Measurements from ENCODE around the gene SSX4. TPM values are rescaled to one million over a fixed set of nuclear protein-coding genes. Genes with fewer than 3 reads are reported as not detected.
A peak's percentile ranks its signal among the peaks of the same experiment; 100 is the strongest.
"Not testable (repeated sequence)": the region's sequence is repeated elsewhere in the genome, so short reads cannot be mapped to it uniquely, and the experiment has no call there.

Gene SSX4
- total and polyA plus RNA-seq, 2 of the 13 experiments (the other 11 are each of a cell fraction or from before 2014, with no cell fraction given) = not detected

DNA sequence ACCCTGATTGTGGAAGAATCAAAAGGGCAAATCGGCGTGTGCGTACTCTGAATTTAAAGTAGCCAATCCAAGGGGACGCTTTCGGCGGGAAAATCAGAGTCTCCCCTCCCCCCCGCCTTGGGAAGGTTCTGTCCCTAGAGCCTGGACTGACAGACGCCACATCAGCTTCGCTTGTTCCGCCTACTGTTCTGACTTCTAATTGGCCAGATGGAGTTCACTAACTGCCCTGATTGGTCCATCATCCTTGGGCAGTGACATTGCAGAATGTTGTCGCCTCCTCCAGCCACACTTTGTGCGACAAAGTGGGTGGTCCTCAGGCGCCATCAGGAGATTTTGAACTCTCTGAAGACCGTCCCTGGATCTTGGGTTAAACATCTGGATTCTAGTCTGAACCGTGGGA, 28.5 kb downstream of the SSX4 start, which contains the start of gene SSX4B:
Gene SSX4B (minus strand): TSS at position 101 of the 400 bp plus-strand sequence. CDS start 588 bp downstream, outside the sequence.
- H3K27ac ChIP-seq (ENCODE audit: extremely low read length, insufficient read depth, low read length); H3K9me3 ChIP-seq (ENCODE audit: low read length); H4K20me1 ChIP-seq (ENCODE audit: insufficient read depth, low read length); in situ Hi-C loops (cut with HindIII; ENCODE audit: extremely low pct_ligation_motif_present, low pct_unique_long_range_greater_than_20kb); H3K9ac ChIP-seq (ENCODE audit: insufficient read depth, low read depth, low read length); POLR2A ChIA-PET; DNase-seq (ENCODE audit: low spot score); BruUV-seq (replicated peaks); CTCF ChIA-PET (ENCODE audit: low intra/inter-chr PET ratio, low total read pairs); intact Hi-C loops (cut with micrococcal nuclease; ENCODE audit: unreplicated experiment); H3K4me2 ChIP-seq (ENCODE audit: low read depth, low read length); H2AFZ ChIP-seq (ENCODE audit: low read length); H3K27me3 ChIP-seq (ENCODE audit: control insufficient read depth in 1 of 2, insufficient read depth in 2 of 2, low read length in 2 of 2); FAIRE-seq; ATAC-seq; H3K36me3 ChIP-seq (replicated peaks in 1 of 2; ENCODE audit: control insufficient read depth in 1 of 2, insufficient read depth in 2 of 2, low read length in 2 of 2); H3K4me1 ChIP-seq (ENCODE audit: insufficient read depth, low read length); H3K79me2 ChIP-seq (ENCODE audit: insufficient read depth, low read length); H3K4me3 ChIP-seq (replicated peaks in 1 of 3; ENCODE audit: insufficient read depth in 1 of 3, low read depth in 2 of 3, low read length in 3 of 3): not testable (repeated sequence)
- no CpG with 5 or more reads among the region's 15 CpGs for WGBS (ENCODE audit: low lambda C conversion rate)

DNA sequence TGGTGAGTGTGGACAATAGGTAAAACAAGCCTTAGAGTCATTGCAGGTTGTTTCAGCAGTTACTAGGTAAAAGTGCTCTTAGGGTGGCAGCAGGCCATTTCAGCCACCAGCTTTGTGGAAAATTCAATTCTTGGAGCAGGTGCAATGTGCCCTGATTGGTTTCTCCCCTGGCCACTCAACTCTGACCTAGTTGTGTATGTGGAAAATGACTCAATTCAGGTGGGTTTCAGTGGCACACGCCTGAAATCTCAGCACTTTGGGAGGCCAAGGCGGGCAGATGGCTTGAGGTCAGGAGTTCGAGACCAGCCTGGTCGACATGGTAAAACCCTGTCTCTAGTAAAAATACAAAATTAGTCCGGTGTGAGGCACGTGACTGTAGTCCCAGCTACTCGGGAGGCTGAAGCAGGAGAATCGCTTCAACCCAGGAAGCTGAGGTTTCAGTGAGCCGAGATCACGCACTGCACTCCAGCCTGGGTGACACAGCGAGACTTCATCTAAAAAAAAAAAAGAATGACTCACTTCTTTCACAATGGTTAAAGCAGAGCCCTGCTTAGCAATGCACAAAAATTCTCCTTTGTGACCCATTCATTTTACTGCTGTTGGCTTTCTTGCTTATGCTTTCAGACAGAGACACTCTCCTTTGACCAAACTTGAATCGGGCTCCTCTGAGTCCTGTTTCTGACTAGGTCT, 43.8 kb downstream of the SSX4 start:
- BruUV-seq (replicated peaks); H3K27ac ChIP-seq (ENCODE audit: extremely low read length, insufficient read depth, low read length); H3K9ac ChIP-seq (ENCODE audit: insufficient read depth, low read depth, low read length); CTCF ChIA-PET (ENCODE audit: low intra/inter-chr PET ratio, low total read pairs); DNase-seq (ENCODE audit: low spot score); H3K4me1 ChIP-seq (ENCODE audit: insufficient read depth, low read length); POLR2A ChIA-PET; H3K4me3 ChIP-seq (replicated peaks in 1 of 3; ENCODE audit: insufficient read depth in 1 of 3, low read depth in 2 of 3, low read length in 3 of 3); H3K27me3 ChIP-seq (ENCODE audit: control insufficient read depth in 1 of 2, insufficient read depth in 2 of 2, low read length in 2 of 2); H3K36me3 ChIP-seq (replicated peaks in 1 of 2; ENCODE audit: control insufficient read depth in 1 of 2, insufficient read depth in 2 of 2, low read length in 2 of 2); intact Hi-C loops (cut with micrococcal nuclease; ENCODE audit: unreplicated experiment); H4K20me1 ChIP-seq (ENCODE audit: insufficient read depth, low read length); H3K4me2 ChIP-seq (ENCODE audit: low read depth, low read length); H3K79me2 ChIP-seq (ENCODE audit: insufficient read depth, low read length); FAIRE-seq; ATAC-seq; in situ Hi-C loops (cut with HindIII; ENCODE audit: extremely low pct_ligation_motif_present, low pct_unique_long_range_greater_than_20kb); H2AFZ ChIP-seq (ENCODE audit: low read length); H3K9me3 ChIP-seq (ENCODE audit: low read length): not testable (repeated sequence)
- WGBS (ENCODE audit: low lambda C conversion rate) = no CpG with 5 or more reads among the region's 12 CpGs

DNA sequence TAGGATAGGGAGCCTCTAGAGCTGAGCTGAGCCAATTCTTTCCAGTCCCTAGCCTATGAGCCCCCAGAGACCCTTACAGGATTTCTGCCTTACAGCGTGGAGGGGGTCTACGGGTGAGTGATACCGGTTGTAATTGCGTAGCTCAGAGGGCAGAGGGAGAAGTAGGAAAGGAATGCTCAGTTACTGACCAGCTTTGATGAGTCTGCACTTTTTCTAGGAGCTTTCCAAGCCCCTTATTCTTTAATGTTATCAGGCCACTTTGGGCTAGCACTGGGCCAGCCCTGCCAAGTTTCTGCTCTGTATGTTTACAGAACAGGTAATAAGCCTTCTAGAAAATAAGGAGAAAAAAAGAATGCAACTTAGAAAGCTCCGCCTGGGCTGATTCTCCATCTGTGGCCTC, 46.3 kb downstream of the SSX4 start:
- H3K9ac ChIP-seq (ENCODE audit: insufficient read depth, low read depth, low read length); H3K4me3 ChIP-seq (replicated peaks in 1 of 3; ENCODE audit: insufficient read depth in 1 of 3, low read depth in 2 of 3, low read length in 3 of 3); CTCF ChIA-PET (ENCODE audit: low intra/inter-chr PET ratio, low total read pairs); H3K9me3 ChIP-seq (ENCODE audit: low read length); H3K36me3 ChIP-seq (replicated peaks in 1 of 2; ENCODE audit: control insufficient read depth in 1 of 2, insufficient read depth in 2 of 2, low read length in 2 of 2); FAIRE-seq; DNase-seq (ENCODE audit: low spot score); H3K79me2 ChIP-seq (ENCODE audit: insufficient read depth, low read length); BruUV-seq (replicated peaks); H2AFZ ChIP-seq (ENCODE audit: low read length); H3K4me2 ChIP-seq (ENCODE audit: low read depth, low read length); H3K27ac ChIP-seq (ENCODE audit: extremely low read length, insufficient read depth, low read length); H3K27me3 ChIP-seq (ENCODE audit: control insufficient read depth in 1 of 2, insufficient read depth in 2 of 2, low read length in 2 of 2); H4K20me1 ChIP-seq (ENCODE audit: insufficient read depth, low read length); H3K4me1 ChIP-seq (ENCODE audit: insufficient read depth, low read length); ATAC-seq; POLR2A ChIA-PET; intact Hi-C loops (cut with micrococcal nuclease; ENCODE audit: unreplicated experiment); in situ Hi-C loops (cut with HindIII; ENCODE audit: extremely low pct_ligation_motif_present, low pct_unique_long_range_greater_than_20kb): not testable (repeated sequence)
- WGBS (ENCODE audit: low lambda C conversion rate) = 73% methylated on average over 1 of the region's 5 CpGs
- TF ChIP-seq MAFF (IDR thresholded peaks at IDR 0.05; ENCODE audit: low read depth, low read length) (0 out of 2 replicates have a peak, but pooled peaks have one; percentile 17), MAFK (conservative IDR thresholded peaks at IDR 0.05 in 1 of 2, IDR thresholded peaks at IDR 0.05 in 1 of 2; ENCODE audit: low read length in 2 of 2) (peak; percentile 28 to 61; a peak in 3 of 4 replicates)

DNA sequence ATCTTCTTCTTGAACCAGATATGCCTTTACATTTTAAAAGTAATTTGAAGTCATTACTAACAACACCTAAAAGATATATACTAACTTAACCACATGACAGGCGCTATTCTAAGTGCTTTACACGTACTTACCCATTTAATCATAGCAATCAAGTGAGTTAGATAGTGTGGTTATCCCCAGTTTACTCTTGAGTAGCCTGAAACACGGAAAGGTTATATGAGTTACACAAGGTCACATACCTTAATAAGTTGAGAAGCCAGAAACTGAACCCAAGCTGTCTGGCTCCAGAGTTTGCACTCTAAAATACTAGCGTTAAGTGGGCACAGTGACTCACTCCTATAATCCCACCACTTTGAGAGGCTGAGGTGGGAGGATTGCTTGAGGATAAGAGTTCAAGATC, 46.8 kb downstream of the SSX4 start:
- H3K27me3 ChIP-seq (ENCODE audit: control insufficient read depth in 1 of 2, insufficient read depth in 2 of 2, low read length in 2 of 2); H3K4me3 ChIP-seq (replicated peaks in 1 of 3; ENCODE audit: insufficient read depth in 1 of 3, low read depth in 2 of 3, low read length in 3 of 3); H3K79me2 ChIP-seq (ENCODE audit: insufficient read depth, low read length); H3K36me3 ChIP-seq (replicated peaks in 1 of 2; ENCODE audit: control insufficient read depth in 1 of 2, insufficient read depth in 2 of 2, low read length in 2 of 2); H3K9ac ChIP-seq (ENCODE audit: insufficient read depth, low read depth, low read length); BruUV-seq (replicated peaks); FAIRE-seq; H3K9me3 ChIP-seq (ENCODE audit: low read length); intact Hi-C loops (cut with micrococcal nuclease; ENCODE audit: unreplicated experiment); H3K27ac ChIP-seq (ENCODE audit: extremely low read length, insufficient read depth, low read length); CTCF ChIA-PET (ENCODE audit: low intra/inter-chr PET ratio, low total read pairs); H2AFZ ChIP-seq (ENCODE audit: low read length); H3K4me2 ChIP-seq (ENCODE audit: low read depth, low read length); DNase-seq (ENCODE audit: low spot score); H4K20me1 ChIP-seq (ENCODE audit: insufficient read depth, low read length); H3K4me1 ChIP-seq (ENCODE audit: insufficient read depth, low read length); in situ Hi-C loops (cut with HindIII; ENCODE audit: extremely low pct_ligation_motif_present, low pct_unique_long_range_greater_than_20kb); POLR2A ChIA-PET; ATAC-seq: not testable (repeated sequence)
- WGBS (ENCODE audit: low lambda C conversion rate) = 3% methylated on average over 4 of the region's 4 CpGs

All from HepG2 (cell line).